H1 (cell line): ENCODE measurements around the gene PTGES3L. TPM values are rescaled to one million over a fixed set of nuclear protein-coding genes. Genes with fewer than 3 reads are reported as not detected.

Experiments
- CHD7 ChIP-seq: fragments of 300-600 bp; sonication (generic); IDR thresholded peaks from 2 replicates; pipeline ENCODE4 v1.7.1; 2012; ENCODE audit warnings: low read length, moderate library complexity, mild to moderate bottlenecking, inconsistent platforms; ENCODE audit not compliant: insufficient replicate concordance
- E2F6 ChIP-seq: IDR thresholded peaks from 2 replicates; pipeline ENCODE4 v1.6.1; 2012; ENCODE audit warnings: inconsistent platforms
- EZH2 ChIP-seq: fragments of 200-600 bp; sonication (generic); IDR thresholded peaks from 2 replicates; pipeline ENCODE4 v1.7.1; 2012; ENCODE audit warnings: low read depth, mild to moderate bottlenecking, moderate library complexity, low read length, inconsistent platforms; ENCODE audit not compliant: severe bottlenecking
- FOSL1 ChIP-seq: IDR thresholded peaks from 2 replicates; pipeline ENCODE4 v1.6.1; 2011; ENCODE audit warnings: mild to moderate bottlenecking, low read depth, low read length, moderate library complexity; ENCODE audit not compliant: insufficient read depth
- KDM4A ChIP-seq: IDR thresholded peaks from one replicate; pipeline ENCODE4 v1.7.1; 2012; ENCODE audit warnings: low read depth, mild to moderate bottlenecking, moderate library complexity, low read length, inconsistent platforms; ENCODE audit not compliant: severe bottlenecking
- PHF8 ChIP-seq: fragments of 200-600 bp; sonication (generic); conservative IDR thresholded peaks from 2 replicates; pipeline ENCODE4 v1.7.1; 2012; ENCODE audit warnings: low read depth, mild to moderate bottlenecking, inconsistent platforms, low read length, moderate library complexity
- POLR2A ChIP-seq, 2 experiments: IDR thresholded peaks; 1 replicate in 1 of 2; 2 replicates in 1 of 2; pipeline ENCODE4 v1.6.1; 2011; ENCODE audit warnings: low read depth in 2 of 2, low read length in 2 of 2, mild to moderate bottlenecking in 2 of 2; ENCODE audit errors: control extremely low read depth in 1 of 2
- SIN3A ChIP-seq, 2 experiments: IDR thresholded peaks in 1 of 2; conservative IDR thresholded peaks in 1 of 2; 2 replicates each; pipeline ENCODE4 v1.6.1; 2011 to 2012; ENCODE audit warnings: low read length in 2 of 2, improper control_type of control experiment in 1 of 2, low read depth in 1 of 2, mild to moderate bottlenecking in 1 of 2
- TAF1 ChIP-seq: IDR thresholded peaks from 2 replicates; pipeline ENCODE4 v1.6.1; 2011; ENCODE audit warnings: mild to moderate bottlenecking, low read depth, low read length
- polyA plus RNA-seq, 7 experiments: library from polyadenylated mRNA; depleted of rRNA in 3 of 7; stranded (reverse) in 5 of 7; unstranded in 2 of 7; fragments of >200 nt in 5 of 7; fragments of 200-250 nt in 2 of 7; gene quantifications; 1 replicate in 5 of 7; 2 replicates in 1 of 7; 4 replicates in 1 of 7; pipeline versions ENCODE4 v1.2.1 to v1.2.3, GENCODE V29; 2011 to 2013; ENCODE audit warnings: missing spikeins in 2 of 7, mixed read lengths in 2 of 7
- total RNA-seq: library from RNA; stranded (reverse); fragmentation: NEBNext Ultra II Directional; extraction: Animal tissue kit (Norgen Biotek cat#: 25700); gene quantifications from 2 replicates; pipeline ENCODE4 v1.2.1, GENCODE V29; 2021

The PTGES3L gene
- total and polyA plus RNA-seq, 2 of the 8 experiments (the other 6 are each of a cell fraction or from before 2014, with no cell fraction given), result 3.0 to 3.6 TPM

- TF ChIP-seq TAF1 (no peak), E2F6 (no peak), FOSL1 (no peak), SIN3A (conservative IDR thresholded peaks at IDR 0.05 in 1 of 2, IDR thresholded peaks at IDR 0.05 in 1 of 2; ENCODE audit: low read depth in 1 of 2, low read length in 2 of 2) (no peak), KDM4A (peak; percentile 50), POLR2A (IDR thresholded peaks at IDR 0.05; ENCODE audit: control extremely low read depth in 1 of 2, low read depth in 2 of 2, low read length in 2 of 2) (peak; percentile 44 to 55), PHF8 (0 out of 2 replicates have a peak, but pooled peaks have one; percentile 10), CHD7 (no peak), EZH2 (no peak)
Measured at GRCh38 chr17:42979511-42980273, at the start of gene PTGES3L (continued).
